Measurements from ENCODE around the gene DGKK. TPM values are rescaled to one million over a fixed set of nuclear protein-coding genes. Genes with fewer than 3 reads are reported as not detected.
"Not testable (repeated sequence)": the region's sequence is repeated elsewhere in the genome, so short reads cannot be mapped to it uniquely, and the experiment has no call there.

Gene DGKK
- total RNA-seq, 4 donors from 2014 or later = not detected

DNA sequence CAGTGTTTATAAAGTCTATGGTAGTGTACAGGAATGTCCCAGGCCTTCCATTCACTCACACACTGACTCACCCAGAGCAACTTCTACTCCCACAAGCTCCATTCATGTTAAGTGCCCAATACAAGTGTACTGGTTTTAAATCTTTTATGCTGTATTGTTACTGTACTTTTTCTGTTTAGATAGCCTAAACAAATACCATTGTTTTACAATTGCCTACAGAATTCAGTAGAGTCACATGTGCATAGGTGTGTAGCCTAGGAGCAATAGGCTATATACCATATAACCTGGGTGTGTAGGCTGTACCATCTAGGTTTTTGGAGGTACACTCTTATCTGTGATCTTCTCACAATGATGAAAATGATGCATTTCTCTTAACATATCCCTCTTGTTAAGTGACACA, 126.7 kb downstream of the DGKK start:
- DNase-seq (ENCODE audit: low spot score in 2 of 2) = no peak
- no peak overlapping the region for H3K27ac ChIP-seq
- H3K4me3 ChIP-seq = no peak overlapping the region
- H3K36me3 ChIP-seq = no peaks in the 10 kb centered on the region
- no peaks in the 10 kb centered on the region for H3K4me1 ChIP-seq
- TF ChIP-seq, protein P1, sequence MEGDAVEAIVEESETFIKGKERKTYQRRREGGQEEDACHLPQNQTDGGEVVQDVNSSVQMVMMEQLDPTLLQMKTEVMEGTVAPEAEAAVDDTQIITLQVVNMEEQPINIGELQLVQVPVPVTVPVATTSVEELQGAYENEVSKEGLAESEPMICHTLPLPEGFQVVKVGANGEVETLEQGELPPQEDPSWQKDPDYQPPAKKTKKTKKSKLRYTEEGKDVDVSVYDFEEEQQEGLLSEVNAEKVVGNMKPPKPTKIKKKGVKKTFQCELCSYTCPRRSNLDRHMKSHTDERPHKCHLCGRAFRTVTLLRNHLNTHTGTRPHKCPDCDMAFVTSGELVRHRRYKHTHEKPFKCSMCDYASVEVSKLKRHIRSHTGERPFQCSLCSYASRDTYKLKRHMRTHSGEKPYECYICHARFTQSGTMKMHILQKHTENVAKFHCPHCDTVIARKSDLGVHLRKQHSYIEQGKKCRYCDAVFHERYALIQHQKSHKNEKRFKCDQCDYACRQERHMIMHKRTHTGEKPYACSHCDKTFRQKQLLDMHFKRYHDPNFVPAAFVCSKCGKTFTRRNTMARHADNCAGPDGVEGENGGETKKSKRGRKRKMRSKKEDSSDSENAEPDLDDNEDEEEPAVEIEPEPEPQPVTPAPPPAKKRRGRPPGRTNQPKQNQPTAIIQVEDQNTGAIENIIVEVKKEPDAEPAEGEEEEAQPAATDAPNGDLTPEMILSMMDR (IDR thresholded peaks at IDR 0.05) = no peak
- TF ChIP-seq EP300 (IDR thresholded peaks at IDR 0.05) (no peak), POLR2A (IDR thresholded peaks at IDR 0.05) (no peak)
- no peaks in the 10 kb centered on the region for H3K9me3 ChIP-seq
- no peaks in the 10 kb centered on the region for H3K27me3 ChIP-seq

DNA sequence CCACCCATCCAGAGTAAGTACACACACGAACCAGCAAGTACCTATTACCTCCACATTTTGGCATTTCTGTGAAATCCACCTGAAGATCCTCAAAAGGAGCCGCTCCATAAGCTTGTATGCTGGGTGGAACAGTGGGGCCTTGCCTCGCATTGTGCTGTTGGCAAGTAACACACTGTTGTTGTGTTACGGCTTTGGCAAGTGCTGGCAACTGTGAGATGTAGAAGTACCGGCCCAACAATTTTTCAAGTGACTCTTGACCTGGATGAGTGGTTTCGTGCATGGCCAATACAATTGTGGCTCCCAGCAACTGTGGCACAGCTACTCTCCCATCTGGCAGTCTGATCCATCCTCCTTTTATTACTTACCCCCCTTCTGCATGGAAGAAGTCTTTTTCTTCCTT, 137.3 kb downstream of the DGKK start:
- Histone ChIP-seq H3K36me3 (no peaks in the 10 kb centered on the region), H3K9me3 (no peaks in the 10 kb centered on the region), H3K27me3 (no peaks in the 10 kb centered on the region), H3K27ac (no peak overlapping the region), H3K4me1 (no peaks in the 10 kb centered on the region), H3K4me3 (no peak overlapping the region)
- 65% methylated on average over 6 of the region's 6 CpGs for WGBS
- no peak for DNase-seq (ENCODE audit: low spot score in 2 of 2)
- TF ChIP-seq EP300 (IDR thresholded peaks at IDR 0.05) = no peak
- TF ChIP-seq, protein P1 (IDR thresholded peaks at IDR 0.05) = no peak
- no peak for TF ChIP-seq POLR2AphosphoS5 (IDR thresholded peaks at IDR 0.05)
- no peak for TF ChIP-seq POLR2A (IDR thresholded peaks at IDR 0.05)

DNA sequence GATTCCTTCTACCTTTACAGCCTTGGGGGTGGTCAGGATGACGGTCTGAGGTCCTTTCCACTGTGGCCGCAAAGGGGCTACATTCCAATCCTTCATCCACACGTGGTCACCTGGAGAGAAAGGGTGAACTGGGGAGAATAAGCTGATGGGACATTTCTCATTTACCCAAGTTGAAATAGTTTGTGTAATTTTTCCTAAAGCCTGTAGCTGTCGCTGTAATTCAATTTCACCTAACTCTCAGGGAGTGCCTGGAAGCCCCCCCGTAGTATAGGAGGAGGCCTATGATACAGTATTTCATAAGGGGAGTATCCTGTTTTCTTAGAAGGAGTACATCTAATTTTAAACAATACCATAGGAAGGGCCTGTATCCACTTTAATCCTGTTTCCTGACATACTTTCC, 138.0 kb downstream of the DGKK start:
- H3K4me1 ChIP-seq; DNase-seq (ENCODE audit: low spot score in 2 of 2); H3K9me3 ChIP-seq; H3K27ac ChIP-seq; H3K36me3 ChIP-seq; H3K27me3 ChIP-seq; H3K4me3 ChIP-seq: not testable (repeated sequence)
- 35% methylated on average over 5 of the region's 5 CpGs for WGBS

DNA sequence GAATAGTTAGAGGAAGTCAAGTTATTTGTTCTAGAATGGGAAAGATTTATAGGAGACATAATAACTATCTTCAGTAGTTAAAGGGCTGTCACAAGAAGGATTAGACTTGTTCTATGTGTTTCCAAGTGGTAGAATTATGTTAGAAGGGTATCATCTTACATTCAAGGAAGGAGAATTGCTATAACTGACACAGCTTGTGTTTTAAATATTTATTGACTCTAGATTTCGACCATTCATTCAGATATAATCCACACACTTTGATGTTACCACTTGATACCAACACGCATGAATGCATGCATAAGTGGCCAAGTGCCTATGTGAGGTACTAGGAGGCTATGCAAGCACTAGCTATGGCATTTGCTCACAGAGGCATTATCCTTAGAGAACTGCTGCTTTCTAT, 143.4 kb downstream of the DGKK start:
- 65% methylated on average over 2 of the region's 2 CpGs for WGBS
- TF ChIP-seq, protein P1 (IDR thresholded peaks at IDR 0.05) = no peak
- TF ChIP-seq POLR2AphosphoS5 (IDR thresholded peaks at IDR 0.05) (no peak), POLR2A (IDR thresholded peaks at IDR 0.05) (no peak), EP300 (IDR thresholded peaks at IDR 0.05) (no peak)
- DNase-seq (ENCODE audit: low spot score in 2 of 2) = no peak

More for the DNA sequence above, 143.4 kb downstream of the DGKK start:
- no peaks in the 10 kb centered on the region for H3K4me1 ChIP-seq
- H3K9me3 ChIP-seq = no peaks in the 10 kb centered on the region
- no peaks in the 10 kb centered on the region for H3K27me3 ChIP-seq
- H3K27ac ChIP-seq = no peak overlapping the region
- H3K4me3 ChIP-seq = no peak overlapping the region
- H3K36me3 ChIP-seq = no peaks in the 10 kb centered on the region
